Colonic mucosa (tissue), 4 donors: ENCODE results near the gene CORO1A. TPM values are rescaled to one million over a fixed set of nuclear protein-coding genes. Genes with fewer than 3 reads are reported as not detected.

ENCODE experiments used
- DNase-seq: peaks from one replicate; pipeline ENCODE4 v3.0.0-alpha.2; 2020
- H3K27ac ChIP-seq: fragments of 200-600 bp; one replicate; pipeline ENCODE4 v1.8.0; 2021
- H3K27me3 ChIP-seq: fragments of 200-600 bp; one replicate; pipeline ENCODE4 v1.8.0; 2021
- H3K36me3 ChIP-seq: fragments of 200-600 bp; one replicate; pipeline ENCODE4 v1.8.0; 2021
- H3K4me1 ChIP-seq: fragments of 200-600 bp; one replicate; pipeline ENCODE4 v1.8.0; 2021; ENCODE audit warnings: mild to moderate bottlenecking
- H3K4me3 ChIP-seq: fragments of 200-600 bp; one replicate; pipeline ENCODE4 v1.8.0; 2021
- H3K9ac ChIP-seq, 2 donors: one replicate each; pipeline ENCODE4 v1.7.0; 2013; ENCODE audit warnings: control low read depth in 2 of 2, low read depth in 2 of 2, low read length in 2 of 2
- H3K9me3 ChIP-seq: fragments of 200-600 bp; one replicate; pipeline ENCODE4 v1.8.0; 2021
- CTCF ChIP-seq: fragments of 200-600 bp; IDR thresholded peaks from one replicate; pipeline ENCODE4 v1.8.0; 2022; ENCODE audit warnings: antibody characterized with exemption, mild to moderate bottlenecking
- intact Hi-C: fragments of 100-400 bp; cut with DNase I; formaldehyde crosslinking; loops from one replicate; pipeline ENCODE4 v1.14.1; 2022
- total RNA-seq, 2 donors: library from RNA; stranded (reverse); fragmentation: NEBNext Ultra II Directional in 1 of 2; extraction: Animal tissue kit (Norgen Biotek cat#: 25700) in 1 of 2; gene quantifications; one replicate each; pipeline ENCODE4 v1.2.1, GENCODE V29; 2021
- donor health status: healthy.
- donor health status: DM: no; HTN: no; CAD: no.
- donor health status: DM: no; HTN: no; CAD: no.

Gene CORO1A
- total RNA-seq, 2 donors from 2014 or later = 16.5 to 20.0 TPM

- Histone ChIP-seq H3K9ac (no peak overlapping the region), H3K36me3 (no peaks in the 10 kb centered on the region), H3K27me3 (no peaks in the 10 kb centered on the region), H3K4me3 (no peak overlapping the region), H3K4me1 (peaks cover 11% of the 10 kb centered on the region), H3K9me3 (no peaks in the 10 kb centered on the region), H3K27ac (no peak overlapping the region)
- DNase-seq = no peak
- no peak for TF ChIP-seq CTCF
- intact Hi-C loops = no loop called here
Measured at GRCh38 chr16:30142672-30143346, 40.6 kb upstream of the CORO1A start.

- Histone ChIP-seq H3K9ac (no peak overlapping the region), H3K4me1 (peaks cover 11% of the 10 kb centered on the region), H3K27ac (no peak overlapping the region), H3K9me3 (no peaks in the 10 kb centered on the region), H3K4me3 (no peak overlapping the region), H3K27me3 (no peaks in the 10 kb centered on the region), H3K36me3 (no peaks in the 10 kb centered on the region)
- intact Hi-C loops = no loop called here
- TF ChIP-seq CTCF = no peak
- no peak for DNase-seq
Measured at GRCh38 chr16:30143347-30143702, 40.1 kb upstream of the CORO1A start.

- DNase-seq = no peak
- H3K4me1 ChIP-seq = peaks cover 11% of the 10 kb centered on the region
- intact Hi-C loops = no loop called here
- H3K9me3 ChIP-seq = no peaks in the 10 kb centered on the region
- H3K9ac ChIP-seq = no peak overlapping the region
- no peak overlapping the region for H3K4me3 ChIP-seq
- H3K27me3 ChIP-seq = no peaks in the 10 kb centered on the region
- no peaks in the 10 kb centered on the region for H3K36me3 ChIP-seq
- H3K27ac ChIP-seq = no peak overlapping the region
- TF ChIP-seq CTCF = no peak
Measured at GRCh38 chr16:30144017-30144416, 39.4 kb upstream of the CORO1A start.

GRCh38 chr16:30144917-30145316, 38.5 kb upstream of the CORO1A start:
- intact Hi-C loops = no loop called here
- no peak for TF ChIP-seq CTCF

GRCh38 chr16:30145657-30146056, 37.7 kb upstream of the CORO1A start:
- intact Hi-C loops = no loop called here
- no peaks in the 10 kb centered on the region for H3K27me3 ChIP-seq
- no peaks in the 10 kb centered on the region for H3K36me3 ChIP-seq
- no peak for DNase-seq
- no peak overlapping the region for H3K9ac ChIP-seq
- H3K9me3 ChIP-seq = no peaks in the 10 kb centered on the region
- no peak overlapping the region for H3K27ac ChIP-seq
- no peaks in the 10 kb centered on the region for H3K4me1 ChIP-seq
- no peak overlapping the region for H3K4me3 ChIP-seq
- TF ChIP-seq CTCF = no peak

More at GRCh38 chr16:30144917-30145316, 38.5 kb upstream of the CORO1A start:
- peaks cover 5% of the 10 kb centered on the region for H3K4me1 ChIP-seq
- no peaks in the 10 kb centered on the region for H3K36me3 ChIP-seq
- no peaks in the 10 kb centered on the region for H3K27me3 ChIP-seq
- no peak overlapping the region for H3K9ac ChIP-seq
- no peaks in the 10 kb centered on the region for H3K9me3 ChIP-seq
- H3K4me3 ChIP-seq = no peak overlapping the region
- DNase-seq = no peak
- no peak overlapping the region for H3K27ac ChIP-seq
